Suprapubic skin (tissue), 4 donors: ENCODE results near the gene MFN2. TPM values are rescaled to one million over a fixed set of nuclear protein-coding genes. Genes with fewer than 3 reads are reported as not detected.

Experiments used
- DNase-seq, 2 donors: peaks; one replicate each; pipeline ENCODE4 v3.0.0-alpha.2; 2019; ENCODE audit warnings: low spot score in 2 of 2
- H3K27ac ChIP-seq: fragments of 200-600 bp; sonication (generic); one replicate; pipeline ENCODE4 v1.5.1; 2019
- H3K27me3 ChIP-seq: fragments of 200-600 bp; sonication (generic); one replicate; pipeline ENCODE4 v1.5.1; 2019
- H3K36me3 ChIP-seq: fragments of 200-600 bp; sonication (generic); one replicate; pipeline ENCODE4 v1.5.1; 2019
- H3K4me1 ChIP-seq: fragments of 200-600 bp; sonication (generic); one replicate; pipeline ENCODE4 v1.5.1; 2019
- H3K4me3 ChIP-seq: fragments of 200-600 bp; sonication (generic); one replicate; pipeline ENCODE4 v1.5.1; 2019; ENCODE audit warnings: mild to moderate bottlenecking
- H3K9me3 ChIP-seq: fragments of 200-600 bp; sonication (generic); one replicate; pipeline ENCODE4 v1.5.1; 2019
- EP300 ChIP-seq: sonication (generic); formaldehyde crosslinking; IDR thresholded peaks from one replicate; pipeline ENCODE4 v1.6.1; 2017; ENCODE audit warnings: antibody characterized with exemption
- POLR2A ChIP-seq, 2 donors: fragments of 450-650 bp; IDR thresholded peaks; one replicate each; pipeline ENCODE4 v1.6.1; 2017; ENCODE audit warnings: antibody characterized with exemption in 2 of 2, mild to moderate bottlenecking in 2 of 2, moderate library complexity in 2 of 2
- POLR2AphosphoS5 ChIP-seq, 3 donors: sonication (generic); formaldehyde crosslinking; IDR thresholded peaks; one replicate each; pipeline ENCODE4 v1.6.1; 2017; ENCODE audit warnings: antibody characterized with exemption in 3 of 3
- WGBS: methylation state at CpG from one replicate; pipeline ENCODE4 v1.1.5; 2018; 5-methylcytosine and 5-hydroxymethylcytosine counted together
- total RNA-seq, 4 donors: library from RNA; depleted of rRNA; stranded (reverse); fragments of >200 nt; gene quantifications; one replicate each; pipeline ENCODE4 v1.1.0, GENCODE V29; 2016
- TF ChIP-seq, protein P1 (sequence below), 2 donors: fragments of 200-600 bp in 1 of 2; fragments of 450-650 bp in 1 of 2; sonication (generic) in 1 of 2; IDR thresholded peaks; one replicate each; pipeline ENCODE4 v1.5.1; 2016 to 2019; ENCODE audit warnings: antibody characterized with exemption in 2 of 2, mild to moderate bottlenecking in 1 of 2, moderate library complexity in 1 of 2

MFN2 gene
- total RNA-seq, 4 donors from 2014 or later, result 106 to 146 (median 124) TPM

DNA sequence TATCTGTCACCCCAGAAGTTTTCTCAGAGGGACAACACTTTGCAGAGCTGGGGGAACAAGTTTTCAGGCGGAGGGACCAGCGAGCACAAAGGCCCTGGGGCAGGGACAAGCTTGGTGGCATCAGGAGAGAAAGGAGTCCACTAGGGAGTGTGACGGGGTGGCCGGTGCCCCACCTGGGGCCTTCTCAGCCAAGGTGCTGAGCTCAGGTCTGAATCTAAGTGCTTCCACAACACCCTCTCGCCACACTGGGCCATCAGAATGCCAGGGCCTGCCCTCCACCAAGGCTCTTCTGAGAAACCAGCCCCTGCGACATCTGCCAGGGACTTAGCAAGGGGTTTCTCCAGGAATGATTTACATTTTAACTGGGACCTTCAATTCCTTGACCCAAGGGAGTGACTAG, 75.0 kb downstream of the MFN2 start:
- no peak for DNase-seq
- H3K4me1 ChIP-seq, result peaks cover 18% of the 10 kb centered on the region
- no peak overlapping the region for H3K27ac ChIP-seq
- 86% methylated on average over 4 of the region's 6 CpGs for WGBS
- H3K9me3 ChIP-seq, result no peaks in the 10 kb centered on the region
- H3K27me3 ChIP-seq, result peaks cover 9% of the 10 kb centered on the region
- no peaks in the 10 kb centered on the region for H3K36me3 ChIP-seq
- H3K4me3 ChIP-seq, result no peak overlapping the region
- TF ChIP-seq POLR2A (IDR thresholded peaks at IDR 0.05) (no peak), POLR2AphosphoS5 (IDR thresholded peaks at IDR 0.05) (no peak), EP300 (no peak)
- TF ChIP-seq, protein P1, sequence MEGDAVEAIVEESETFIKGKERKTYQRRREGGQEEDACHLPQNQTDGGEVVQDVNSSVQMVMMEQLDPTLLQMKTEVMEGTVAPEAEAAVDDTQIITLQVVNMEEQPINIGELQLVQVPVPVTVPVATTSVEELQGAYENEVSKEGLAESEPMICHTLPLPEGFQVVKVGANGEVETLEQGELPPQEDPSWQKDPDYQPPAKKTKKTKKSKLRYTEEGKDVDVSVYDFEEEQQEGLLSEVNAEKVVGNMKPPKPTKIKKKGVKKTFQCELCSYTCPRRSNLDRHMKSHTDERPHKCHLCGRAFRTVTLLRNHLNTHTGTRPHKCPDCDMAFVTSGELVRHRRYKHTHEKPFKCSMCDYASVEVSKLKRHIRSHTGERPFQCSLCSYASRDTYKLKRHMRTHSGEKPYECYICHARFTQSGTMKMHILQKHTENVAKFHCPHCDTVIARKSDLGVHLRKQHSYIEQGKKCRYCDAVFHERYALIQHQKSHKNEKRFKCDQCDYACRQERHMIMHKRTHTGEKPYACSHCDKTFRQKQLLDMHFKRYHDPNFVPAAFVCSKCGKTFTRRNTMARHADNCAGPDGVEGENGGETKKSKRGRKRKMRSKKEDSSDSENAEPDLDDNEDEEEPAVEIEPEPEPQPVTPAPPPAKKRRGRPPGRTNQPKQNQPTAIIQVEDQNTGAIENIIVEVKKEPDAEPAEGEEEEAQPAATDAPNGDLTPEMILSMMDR (IDR thresholded peaks at IDR 0.05), result no peak

DNA sequence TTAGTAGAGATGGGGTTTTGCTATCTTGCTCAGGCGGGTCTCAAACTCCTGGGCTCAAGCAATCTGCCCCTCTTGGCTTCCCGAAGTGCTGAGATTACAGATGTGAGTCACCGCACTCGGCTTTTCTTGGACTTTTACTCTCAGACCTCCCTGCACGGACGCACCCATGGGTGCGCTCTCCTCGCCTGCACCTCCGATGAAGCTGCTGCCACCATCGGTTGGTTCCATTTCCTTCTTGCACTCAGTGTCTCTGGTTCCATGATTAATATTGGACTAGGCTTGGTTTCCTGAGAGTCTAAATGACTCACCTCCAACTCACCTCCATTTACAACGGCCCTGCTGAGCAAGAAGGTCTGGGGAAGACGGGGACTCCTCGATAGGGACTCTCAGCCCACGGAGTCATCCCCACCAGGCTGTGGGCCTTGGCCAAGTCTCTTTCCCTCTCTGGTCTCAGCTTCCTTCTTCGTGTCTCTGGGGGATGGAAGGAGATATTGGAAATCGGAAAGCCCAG, 76.1 kb downstream of the MFN2 start:
- peaks cover 10% of the 10 kb centered on the region for H3K27me3 ChIP-seq
- DNase-seq, result no peak
- peaks cover 18% of the 10 kb centered on the region for H3K4me1 ChIP-seq
- 90% methylated on average over 16 of the region's 16 CpGs for WGBS
- H3K27ac ChIP-seq, result no peak overlapping the region
- H3K4me3 ChIP-seq, result no peak overlapping the region
- H3K9me3 ChIP-seq, result no peaks in the 10 kb centered on the region
- no peak for TF ChIP-seq POLR2AphosphoS5 (IDR thresholded peaks at IDR 0.05)
- TF ChIP-seq, protein P1 (IDR thresholded peaks at IDR 0.05), result no peak
- TF ChIP-seq EP300, result no peak
- no peaks in the 10 kb centered on the region for H3K36me3 ChIP-seq

DNA sequence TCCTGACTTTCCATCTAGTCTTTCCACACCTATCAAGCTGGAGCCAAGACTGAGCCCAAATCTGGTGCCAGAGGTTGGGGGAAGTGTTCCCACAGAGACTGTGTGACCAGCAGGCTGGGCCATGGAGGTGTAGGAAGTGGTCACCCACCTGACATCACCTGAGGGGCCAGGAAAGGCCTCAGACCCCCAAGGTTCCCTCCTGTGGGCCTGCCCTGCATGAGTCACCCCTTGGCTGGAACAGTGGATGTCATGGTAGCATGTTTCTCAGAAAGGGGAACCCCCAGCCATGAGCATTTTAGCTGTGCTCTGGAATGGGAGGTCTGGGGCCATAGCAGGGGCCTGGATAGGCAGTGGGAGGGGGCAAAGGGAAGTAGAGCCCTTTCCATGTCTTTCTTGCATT, 77.1 kb downstream of the MFN2 start:
- TF ChIP-seq, protein P1 (IDR thresholded peaks at IDR 0.05), result no peak
- TF ChIP-seq POLR2AphosphoS5 (IDR thresholded peaks at IDR 0.05) (no peak), POLR2A (IDR thresholded peaks at IDR 0.05) (no peak), EP300 (no peak)
- Histone ChIP-seq H3K27me3 (peaks cover 17% of the 10 kb centered on the region), H3K9me3 (no peaks in the 10 kb centered on the region), H3K27ac (no peak overlapping the region), H3K36me3 (no peaks in the 10 kb centered on the region), H3K4me1 (peaks cover 9% of the 10 kb centered on the region), H3K4me3 (no peak overlapping the region)
- DNase-seq, result no peak

DNA sequence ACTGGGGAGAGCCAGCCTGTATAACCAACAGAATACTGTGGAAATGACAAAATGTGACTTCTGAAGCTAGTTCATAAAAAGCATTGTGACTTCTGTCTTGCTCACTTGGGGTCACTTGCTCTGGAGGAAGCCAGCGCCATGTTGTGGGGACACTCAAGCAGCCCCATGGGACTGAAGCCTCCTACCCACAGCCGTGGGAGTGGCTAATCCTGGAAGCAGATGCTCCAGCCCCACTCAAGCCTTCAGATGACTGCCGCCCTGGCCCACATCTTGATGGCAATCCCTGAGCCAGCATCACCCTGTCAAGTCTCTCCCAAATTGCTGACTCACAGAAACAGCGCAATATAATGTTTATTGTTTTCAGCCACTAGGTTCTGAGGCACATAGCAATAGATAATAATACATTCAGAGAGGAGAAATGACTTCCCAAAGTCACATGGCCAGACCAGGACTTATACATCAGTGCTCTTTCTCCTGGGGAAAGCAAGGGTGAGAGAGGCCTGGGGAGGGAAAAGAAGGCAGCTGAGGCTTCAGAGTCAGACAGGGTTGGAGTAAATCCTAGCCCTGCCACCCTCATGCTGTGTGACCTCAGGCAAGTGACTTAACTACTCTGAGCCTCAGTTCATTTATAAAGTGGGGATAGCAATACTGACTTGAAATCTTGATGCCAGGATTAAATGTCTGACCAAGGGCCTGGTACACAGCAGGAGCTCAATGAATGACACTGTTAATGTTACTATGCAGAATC, 77.9 kb downstream of the MFN2 start:
- no peaks in the 10 kb centered on the region for H3K9me3 ChIP-seq
- whole genome bisulfite sequencing, result 100% methylated on average over 1 of the region's 4 CpGs
- H3K4me3 ChIP-seq, result no peak overlapping the region
- TF ChIP-seq POLR2AphosphoS5 (IDR thresholded peaks at IDR 0.05) (no peak), EP300 (no peak), POLR2A (IDR thresholded peaks at IDR 0.05) (no peak)
- TF ChIP-seq, protein P1 (IDR thresholded peaks at IDR 0.05), result no peak
- no peaks in the 10 kb centered on the region for H3K36me3 ChIP-seq
- DNase-seq, result no peak
- H3K27me3 ChIP-seq, result peaks cover 22% of the 10 kb centered on the region
- H3K4me1 ChIP-seq, result peaks cover 7% of the 10 kb centered on the region
- no peak overlapping the region for H3K27ac ChIP-seq

DNA sequence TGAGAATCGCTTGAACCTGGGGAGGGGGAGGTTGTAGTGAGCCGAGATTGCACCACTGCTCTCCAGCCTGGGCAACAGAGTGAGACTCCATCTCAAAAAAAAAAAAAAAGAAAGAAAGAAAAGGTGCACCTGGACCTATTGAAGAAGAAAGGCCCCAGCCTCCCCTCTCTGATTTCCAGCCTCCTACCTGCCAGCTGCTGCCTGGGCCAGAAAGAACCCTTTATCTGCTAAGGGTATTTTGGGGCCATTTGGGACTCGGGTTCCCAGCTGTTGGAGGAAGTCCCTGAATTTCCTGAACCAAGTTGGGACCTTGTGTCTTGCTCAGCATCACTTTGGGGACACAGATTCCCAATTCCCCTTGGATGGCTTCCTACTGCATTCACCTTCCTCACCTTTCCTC, 79.0 kb downstream of the MFN2 start:
- 86% methylated on average over 3 of the region's 3 CpGs for WGBS

More for the DNA sequence above, 79.0 kb downstream of the MFN2 start:
- DNase-seq, result no peak
- Histone ChIP-seq H3K27me3 (peaks cover 33% of the 10 kb centered on the region), H3K9me3 (no peaks in the 10 kb centered on the region), H3K4me1 (peaks cover 10% of the 10 kb centered on the region), H3K36me3 (no peaks in the 10 kb centered on the region), H3K27ac (no peak overlapping the region), H3K4me3 (no peak overlapping the region)
- TF ChIP-seq POLR2A (IDR thresholded peaks at IDR 0.05) (no peak), POLR2AphosphoS5 (IDR thresholded peaks at IDR 0.05) (no peak), EP300 (no peak)
- TF ChIP-seq, protein P1 (IDR thresholded peaks at IDR 0.05), result no peak
